Pancreas (tissue), 10 donors: ENCODE results near the gene ATN1. TPM values are rescaled to one million over a fixed set of nuclear protein-coding genes. Genes with fewer than 3 reads are reported as not detected.
A peak's percentile ranks its signal among the peaks of the same experiment; 100 is the strongest.

ENCODE experiments used
- ATAC-seq, 4 donors: fragments of 200-7000 bp; cut with Tn5 transposase; one replicate each; pipeline versions ENCODE4 v1.8.0 to v1.9.1; 2020; ENCODE audit warnings: mild to moderate bottlenecking in 4 of 4, moderate library complexity in 4 of 4
- DNase-seq, 6 donors: peaks; one replicate each; pipeline ENCODE4 v3.0.0-alpha.2; 2020
- FAIRE-seq: peaks from 2 replicates; lab custom pipeline; 2012; peaks lifted over from hg19 to GRCh38; lab: Jason Lieb, UNC
- H3K27ac ChIP-seq, 4 donors: fragments of 200-600 bp; sonication (generic); 1 replicate in 3 of 4; 2 replicates in 1 of 4; pipeline versions ENCODE4 v1.5.0 to v1.8.0; 2020
- H3K27me3 ChIP-seq, 4 donors: fragments of 200-600 bp; one replicate each; pipeline ENCODE4 v1.8.0; 2021
- H3K36me3 ChIP-seq, 3 donors: fragments of 200-600 bp; sonication (generic) in 1 of 3; one replicate each; pipeline versions ENCODE4 v1.5.0 to v1.8.0; 2020 to 2021
- H3K4me1 ChIP-seq, 3 donors: fragments of 200-600 bp; one replicate each; pipeline ENCODE4 v1.8.0; 2021
- H3K4me3 ChIP-seq, 4 donors: fragments of 200-600 bp; sonication (generic) in 2 of 4; one replicate each; pipeline versions ENCODE4 v1.5.0 to v1.8.0; 2020 to 2021
- H3K9me3 ChIP-seq, 4 donors: fragments of 200-600 bp; one replicate each; pipeline ENCODE4 v1.8.0; 2021
- WGBS, 2 donors: extraction: QIAGEN DNeasy Blood & Tissue Kit; methylation state at CpG; one replicate each; pipeline ENCODE4 v1.1.7; 2013; 5-methylcytosine and 5-hydroxymethylcytosine counted together
- intact Hi-C, 3 donors: fragments of 100-400 bp; cut with DNase I; formaldehyde crosslinking; loops; one replicate each; pipeline versions ENCODE4 v1.11.1 to v1.14.2; 2022
- polyA plus RNA-seq, 2 donors: library from polyadenylated mRNA; stranded (reverse); fragments of 200-250 nt; gene quantifications; one replicate each; pipeline ENCODE4 v1.2.3, GENCODE V29; 2013
- total RNA-seq, 6 donors: library from RNA; stranded (reverse); fragmentation: NEBNext Ultra II Directional in 4 of 6; extraction: Animal tissue kit (Norgen Biotek cat#: 25700) in 4 of 6; gene quantifications; one replicate each; pipeline versions ENCODE4 v1.2.1 to v1.2.4, GENCODE V29; 2021 to 2023
- TF ChIP-seq, protein P1 (sequence below), 4 donors: fragments of 200-600 bp; sonication (generic) in 3 of 4; IDR thresholded peaks; one replicate each; pipeline versions ENCODE4 v1.5.0 to v1.8.0; 2021; ENCODE audit warnings: antibody characterized with exemption in 4 of 4
- donor health status: healthy with polysubstance abuse.
- donor health status: DM: no; HTN: no; CAD: no; lungs with moderate emphysema.
- donor health status: DM: no; HTN: no; CAD: no.
- donor health status: control.
- donor health status: control.
- donor health status: Bipolar disorder and iron deficiency.
- donor health status: DM: yes; HTN: yes; CAD: no.
- donor health status: DM: no; HTN: no; CAD: no.
- donor health status: DM: no; HTN: no; CAD: no.
- donor health status: DM: yes; HTN: yes; CAD: no.

ATN1 gene
- total and polyA plus RNA-seq, 8 donors: 30.9 to 113 (median 39.2) TPM

DNA sequence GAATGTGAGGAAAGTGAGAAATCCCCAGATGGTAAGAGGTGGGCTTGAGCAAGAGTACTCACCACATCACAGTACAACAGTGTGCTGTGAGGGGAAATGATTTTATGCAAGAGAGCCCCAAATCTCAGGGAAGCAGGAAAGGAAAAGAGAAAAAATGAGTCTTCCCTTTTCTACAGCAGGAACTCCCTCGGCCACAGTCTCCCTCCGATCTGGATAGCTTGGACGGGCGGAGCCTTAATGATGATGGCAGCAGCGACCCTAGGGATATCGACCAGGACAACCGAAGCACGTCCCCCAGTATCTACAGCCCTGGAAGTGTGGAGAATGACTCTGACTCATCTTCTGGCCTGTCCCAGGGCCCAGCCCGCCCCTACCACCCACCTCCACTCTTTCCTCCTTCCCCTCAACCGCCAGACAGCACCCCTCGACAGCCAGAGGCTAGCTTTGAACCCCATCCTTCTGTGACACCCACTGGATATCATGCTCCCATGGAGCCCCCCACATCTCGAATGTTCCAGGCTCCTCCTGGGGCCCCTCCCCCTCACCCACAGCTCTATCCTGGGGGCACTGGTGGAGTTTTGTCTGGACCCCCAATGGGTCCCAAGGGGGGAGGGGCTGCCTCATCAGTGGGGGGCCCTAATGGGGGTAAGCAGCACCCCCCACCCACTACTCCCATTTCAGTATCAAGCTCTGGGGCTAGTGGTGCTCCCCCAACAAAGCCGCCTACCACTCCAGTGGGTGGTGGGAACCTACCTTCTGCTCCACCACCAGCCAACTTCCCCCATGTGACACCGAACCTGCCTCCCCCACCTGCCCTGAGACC lies 7.8 kb downstream of the ATN1 start:
- Histone ChIP-seq H3K4me1 (peaks cover 4 to 19% (median 10%) of the 10 kb centered on the region in 3 donors), H3K27me3 (no peaks in the 10 kb centered on the region), H3K36me3 (peaks cover 0 to 8% (median 0%) of the 10 kb centered on the region in 3 donors), H3K4me3 (no peak overlapping the region), H3K9me3 (no peaks in the 10 kb centered on the region), H3K27ac (no peak overlapping the region)
- DNase-seq: peak in 2 of 6 donors; percentile 52 to 75
- FAIRE-seq: no peak
- TF ChIP-seq, protein P1, sequence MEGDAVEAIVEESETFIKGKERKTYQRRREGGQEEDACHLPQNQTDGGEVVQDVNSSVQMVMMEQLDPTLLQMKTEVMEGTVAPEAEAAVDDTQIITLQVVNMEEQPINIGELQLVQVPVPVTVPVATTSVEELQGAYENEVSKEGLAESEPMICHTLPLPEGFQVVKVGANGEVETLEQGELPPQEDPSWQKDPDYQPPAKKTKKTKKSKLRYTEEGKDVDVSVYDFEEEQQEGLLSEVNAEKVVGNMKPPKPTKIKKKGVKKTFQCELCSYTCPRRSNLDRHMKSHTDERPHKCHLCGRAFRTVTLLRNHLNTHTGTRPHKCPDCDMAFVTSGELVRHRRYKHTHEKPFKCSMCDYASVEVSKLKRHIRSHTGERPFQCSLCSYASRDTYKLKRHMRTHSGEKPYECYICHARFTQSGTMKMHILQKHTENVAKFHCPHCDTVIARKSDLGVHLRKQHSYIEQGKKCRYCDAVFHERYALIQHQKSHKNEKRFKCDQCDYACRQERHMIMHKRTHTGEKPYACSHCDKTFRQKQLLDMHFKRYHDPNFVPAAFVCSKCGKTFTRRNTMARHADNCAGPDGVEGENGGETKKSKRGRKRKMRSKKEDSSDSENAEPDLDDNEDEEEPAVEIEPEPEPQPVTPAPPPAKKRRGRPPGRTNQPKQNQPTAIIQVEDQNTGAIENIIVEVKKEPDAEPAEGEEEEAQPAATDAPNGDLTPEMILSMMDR (IDR thresholded peaks at IDR 0.05): no peak
- WGBS, 2 donors: 76 to 83% methylated on average over 13 to 14 of the region's 14 CpGs
- no peak for ATAC-seq
- intact Hi-C loops: no loop called here

- ATAC-seq: no peak
- no peaks in the 10 kb centered on the region for H3K27me3 ChIP-seq
- no peak for DNase-seq
- H3K4me1 ChIP-seq: peaks cover 4 to 15% (median 6%) of the 10 kb centered on the region in 3 donors
- TF ChIP-seq, protein P1 (IDR thresholded peaks at IDR 0.05): no peak
- peaks cover 0 to 9% (median 0%) of the 10 kb centered on the region in 3 donors for H3K36me3 ChIP-seq
- no peaks in the 10 kb centered on the region for H3K9me3 ChIP-seq
- 89 to 100% methylated on average over 3 of the region's 3 CpGs for WGBS, 2 donors
- no peak for FAIRE-seq
- intact Hi-C loops: no loop called here
- no peak overlapping the region for H3K27ac ChIP-seq
- no peak overlapping the region for H3K4me3 ChIP-seq
Measured at GRCh38 chr12:6936194-6936635, 8.5 kb downstream of the ATN1 start.

- Histone ChIP-seq H3K36me3 (peaks cover 0 to 12% (median 0%) of the 10 kb centered on the region in 3 donors), H3K4me3 (peak overlapping the region; percentile 43 to 65 (median 55)), H3K9me3 (no peaks in the 10 kb centered on the region), H3K27me3 (no peaks in the 10 kb centered on the region), H3K4me1 (peaks cover 4 to 11% (median 5%) of the 10 kb centered on the region in 3 donors), H3K27ac (peak overlapping the region; percentile 91 to 93 (median 92))
- DNase-seq: peak in 4 of 6 donors; percentile 58 to 89 (median 76)
- intact Hi-C loops: no loop called here
- WGBS, 2 donors: 22% methylated on average over 34 to 36 of the region's 36 CpGs
- no peak for FAIRE-seq
- ATAC-seq: peak; percentile 13 to 29 (median 20)
- TF ChIP-seq, protein P1 (IDR thresholded peaks at IDR 0.05): no peak
Measured at GRCh38 chr12:6936636-6937480, 9.1 kb downstream of the ATN1 start.

GRCh38 chr12:6937481-6938352 lies 10.0 kb downstream of the ATN1 start:
- FAIRE-seq: peak; percentile 89
- peaks cover 0 to 12% (median 0%) of the 10 kb centered on the region in 3 donors for H3K36me3 ChIP-seq
- intact Hi-C loops: no loop called here
- peak overlapping the region; percentile 43 to 65 (median 55) for H3K4me3 ChIP-seq
- peak overlapping the region; percentile 91 to 93 (median 92) for H3K27ac ChIP-seq
- H3K27me3 ChIP-seq: no peaks in the 10 kb centered on the region
- peak; percentile 93 to 96 (median 94) for DNase-seq
- H3K9me3 ChIP-seq: no peaks in the 10 kb centered on the region
- H3K4me1 ChIP-seq: peaks cover 5 to 12% (median 7%) of the 10 kb centered on the region in 3 donors
- WGBS, 2 donors: 0 to 1% methylated on average over 53 to 80 of the region's 80 CpGs
- ATAC-seq: peak; percentile 90 to 94 (median 91)
- TF ChIP-seq, protein P1 (IDR thresholded peaks at IDR 0.05): peak; percentile 85 to 96 (median 94)
